DMS79 (cell line): ENCODE results near the gene CD58.
"Not testable (repeated sequence)": the region's sequence is repeated elsewhere in the genome, so short reads cannot be mapped to it uniquely, and the experiment has no call there.

ENCODE experiments used
- DNase-seq: peaks from one replicate; lab custom pipeline; 2025; lab: John Stamatoyannopoulos, UW

CD58 gene

DNA sequence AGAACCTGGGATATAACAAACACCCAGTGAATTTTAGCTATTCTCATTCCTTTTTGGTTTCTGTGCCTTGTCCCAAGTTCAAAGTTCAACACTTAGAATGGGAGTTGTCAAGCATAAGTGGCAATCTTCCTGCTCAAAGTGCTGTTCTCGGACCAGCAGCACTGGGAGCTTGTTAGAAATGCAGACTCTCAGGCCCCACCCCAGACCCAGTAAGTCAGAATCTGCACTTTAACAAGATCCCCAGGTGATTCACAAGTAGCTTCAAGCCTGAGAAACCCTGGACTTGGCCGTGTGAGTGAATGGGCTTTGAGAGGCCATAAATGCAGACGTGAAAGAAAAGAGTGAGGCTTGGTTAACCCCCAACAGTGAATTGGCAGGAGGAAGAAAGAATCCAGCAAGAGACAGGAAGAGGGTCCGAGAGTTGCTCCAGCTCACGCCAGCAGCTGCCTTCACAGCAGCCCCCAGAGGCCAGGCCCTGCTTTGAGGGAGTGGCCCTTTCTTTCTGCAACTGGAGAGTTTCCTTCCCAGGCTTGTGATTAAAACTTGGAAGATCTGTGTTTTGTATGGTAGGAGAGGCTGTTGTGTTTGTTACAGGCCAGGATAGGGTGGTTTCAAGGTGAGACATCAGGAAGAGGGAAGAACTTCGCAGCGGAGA is 21.3 kb upstream of the CD58 start:
- DNase-seq = not testable (repeated sequence)

DNA sequence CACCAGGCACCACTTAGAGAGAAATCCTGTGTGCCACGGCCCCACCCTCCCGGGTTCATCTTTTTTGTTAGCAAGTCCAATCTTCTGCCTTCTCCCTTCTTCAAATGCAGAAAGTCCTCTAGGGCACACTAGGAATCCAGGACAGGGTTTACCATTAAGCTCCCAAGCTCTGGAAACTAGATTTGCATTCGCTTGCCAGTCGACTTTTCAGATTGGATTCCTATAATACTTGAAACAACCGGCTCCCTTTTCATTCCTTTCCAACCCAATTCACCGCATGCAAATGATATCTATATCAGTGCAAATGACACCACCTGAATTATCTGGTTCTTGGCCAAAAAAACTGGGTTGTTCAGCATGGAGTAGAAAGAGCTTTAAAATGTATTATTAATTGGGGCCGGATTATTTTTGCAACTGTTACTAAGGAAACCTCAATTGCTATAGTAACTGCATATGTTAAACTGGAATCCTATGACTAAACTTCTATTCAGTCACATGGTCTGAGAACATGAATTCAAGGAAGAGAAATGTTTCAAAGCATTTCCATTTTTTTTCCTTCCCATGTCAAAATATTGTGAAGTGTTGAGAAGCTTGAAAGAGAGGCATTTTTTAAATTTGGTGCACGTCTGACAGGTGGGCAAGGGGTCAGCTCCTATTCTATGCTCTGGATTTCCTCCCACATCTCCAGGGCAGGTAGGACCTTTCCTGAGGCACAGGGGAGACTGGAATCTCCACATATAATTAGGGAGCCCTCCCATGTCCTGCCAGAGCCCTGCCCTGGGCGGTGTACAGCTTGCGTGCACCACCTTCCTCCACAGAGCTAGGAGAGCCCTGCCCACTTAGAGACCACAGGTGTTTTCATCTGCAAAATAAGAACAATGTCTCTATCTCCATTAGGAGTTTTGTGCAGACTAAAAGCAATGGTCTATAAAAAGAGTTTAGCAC is 20.5 kb upstream of the CD58 start:
- DNase-seq = not testable (repeated sequence)

DNA sequence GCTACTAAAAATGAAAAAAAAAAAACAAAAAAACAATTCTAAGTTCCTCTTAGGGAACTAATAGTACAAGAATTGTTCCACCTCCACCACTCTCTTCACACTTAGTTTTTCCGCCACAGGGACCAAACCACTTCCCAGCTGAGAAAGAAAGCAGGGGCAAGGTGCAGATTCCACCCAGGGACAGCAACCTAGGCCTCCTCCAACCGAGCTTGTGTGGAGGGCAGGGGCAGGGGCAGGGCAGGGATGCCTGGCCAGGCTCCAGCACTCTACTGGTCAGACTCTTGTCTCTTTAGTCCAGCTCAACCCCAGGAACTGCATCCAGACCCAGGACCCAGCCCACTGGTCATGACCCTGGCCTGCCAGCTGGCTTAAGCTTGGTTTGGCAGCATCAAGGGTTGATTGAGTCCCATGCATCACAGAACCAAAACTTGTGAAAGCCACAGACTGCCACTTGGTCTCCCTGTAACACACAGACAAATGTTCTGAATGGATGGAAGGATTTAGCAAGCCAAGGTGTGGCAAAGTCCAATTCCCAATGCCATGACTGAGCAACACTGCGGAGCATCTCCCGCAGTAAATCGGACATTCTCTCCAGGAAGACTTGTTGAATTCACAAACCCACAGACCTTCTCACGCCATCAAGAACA is 19.7 kb upstream of the CD58 start:
- DNase-seq = not testable (repeated sequence)

DNA sequence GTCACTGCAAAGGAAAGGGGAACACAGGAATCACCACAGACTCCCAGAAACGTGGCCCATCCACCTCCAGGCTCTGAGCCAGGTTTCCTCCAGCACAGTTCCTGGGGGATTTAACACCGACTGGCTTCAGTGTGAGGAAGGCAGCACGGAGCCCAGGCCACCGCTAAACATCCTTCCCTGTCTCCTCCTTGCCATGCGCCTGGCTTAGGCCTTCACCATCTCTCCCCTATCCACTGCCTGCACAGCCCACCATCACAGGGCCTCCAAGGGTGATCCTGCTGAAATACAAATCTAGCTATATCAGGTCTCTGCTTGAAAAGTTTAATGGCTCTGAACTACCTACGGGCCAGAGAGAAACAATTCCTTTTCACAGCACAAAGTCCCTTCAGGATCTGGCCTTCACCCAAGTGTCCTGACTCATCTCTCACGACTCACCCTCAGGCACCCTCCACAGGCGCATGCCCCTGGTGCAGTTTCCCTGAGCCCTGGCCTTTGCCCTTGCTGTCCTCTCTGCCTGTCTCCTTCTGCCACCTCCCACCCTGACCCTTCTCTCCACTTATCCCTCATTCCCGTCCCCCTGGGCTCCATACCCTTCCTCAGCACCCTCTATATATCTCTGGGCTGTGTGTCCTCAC is 18.4 kb upstream of the CD58 start:
- not testable (repeated sequence) for DNase-seq

DNA sequence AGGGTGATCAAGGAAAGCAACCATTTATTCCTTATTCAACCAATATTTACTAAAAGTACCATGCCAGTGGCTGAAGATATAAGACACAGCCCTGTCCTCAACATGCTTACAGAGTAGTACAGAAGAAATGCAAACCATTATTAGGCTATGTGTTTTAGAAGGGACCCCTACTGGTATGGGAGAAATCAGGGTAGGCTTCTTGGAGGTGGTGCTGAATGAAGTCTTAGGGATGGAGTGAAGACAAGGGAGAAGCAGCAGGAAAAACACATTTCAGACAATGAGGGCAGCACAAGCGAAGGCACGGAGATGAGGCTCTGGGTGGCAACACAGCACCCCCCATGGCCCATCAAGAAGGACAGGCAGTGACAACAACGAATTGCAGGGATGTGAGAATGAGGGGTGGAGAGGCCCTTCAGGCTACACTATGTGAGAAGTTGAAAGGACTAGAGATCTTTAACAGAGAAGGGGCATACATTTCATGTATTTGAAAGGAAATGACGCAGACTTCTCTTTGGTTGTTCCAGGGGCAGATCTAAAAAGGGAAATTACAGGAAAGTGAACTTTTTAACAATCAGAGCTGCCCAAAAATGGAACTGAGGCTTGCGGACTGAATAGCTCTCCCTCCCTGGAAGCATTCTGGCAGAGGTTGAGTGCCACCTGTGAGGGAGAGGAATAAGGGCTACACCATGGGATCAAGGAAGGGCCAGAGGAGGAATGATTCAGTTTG is 16.8 kb upstream of the CD58 start:
- no peak for DNase-seq

DNA sequence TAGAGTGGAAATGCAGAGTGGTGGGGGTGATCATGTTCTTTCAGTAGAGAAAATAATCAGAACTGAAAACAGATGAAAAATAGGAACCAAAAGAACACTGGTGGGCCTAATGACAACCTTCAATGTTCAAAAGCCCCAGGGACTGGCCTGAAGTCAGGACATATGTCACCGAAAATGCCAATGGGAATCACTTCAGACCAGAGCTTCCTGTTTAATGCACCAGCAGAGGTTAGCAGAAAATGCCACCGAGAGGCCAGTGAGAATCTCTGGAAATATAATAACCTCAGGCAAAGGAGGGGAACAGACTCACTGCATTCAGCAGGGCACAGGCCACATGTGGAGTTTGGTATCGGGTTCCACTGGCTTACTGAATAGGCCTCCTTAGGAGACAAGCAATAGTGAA is 15.9 kb upstream of the CD58 start:
- no peak for DNase-seq

DNA sequence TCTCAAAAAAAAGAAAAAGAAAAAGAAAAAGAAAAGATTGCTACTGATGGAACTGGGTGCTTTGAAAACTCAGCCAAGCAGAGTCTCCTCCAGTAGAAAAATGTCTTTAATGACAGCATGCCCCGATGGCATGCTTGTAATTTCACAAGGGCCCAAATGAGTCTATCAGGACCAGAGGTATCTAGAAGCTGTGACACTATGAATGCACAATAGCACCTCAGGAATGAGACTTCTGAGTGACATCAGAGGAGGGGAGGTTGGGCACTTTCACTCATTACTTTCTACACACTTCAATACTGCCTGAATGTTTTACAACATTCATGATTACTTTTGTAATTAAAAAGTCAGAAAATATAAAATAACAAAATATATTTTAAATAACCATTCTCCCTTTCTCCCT is 15.1 kb upstream of the CD58 start:
- no peak for DNase-seq

DNA sequence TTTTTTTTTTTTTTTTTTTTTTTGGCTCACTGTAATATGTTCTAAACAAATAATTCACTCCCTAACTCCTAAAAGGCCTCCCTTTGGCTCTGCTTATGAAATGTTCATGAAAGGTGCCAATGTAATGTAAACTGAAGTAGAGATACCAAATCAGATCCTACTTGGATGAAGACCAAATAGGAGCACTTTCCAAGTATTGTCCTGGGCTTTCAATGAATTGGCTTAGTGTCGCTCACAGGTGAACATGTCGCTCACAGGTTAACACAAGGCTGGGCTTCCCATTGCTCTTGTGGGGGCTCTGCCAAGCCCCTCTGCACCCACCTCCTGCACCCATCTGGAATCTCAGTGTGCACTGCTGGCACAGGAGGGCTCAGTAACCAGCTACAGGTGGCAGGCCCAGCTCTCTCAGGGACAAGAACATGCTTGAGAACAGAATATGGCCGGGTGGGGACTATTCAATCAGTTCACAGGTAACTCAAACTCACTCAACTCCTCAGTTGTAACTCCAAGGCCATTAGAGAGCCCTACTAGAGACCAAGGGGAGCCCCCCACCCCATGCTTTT is 10.6 kb upstream of the CD58 start:
- no peak for DNase-seq

DNA sequence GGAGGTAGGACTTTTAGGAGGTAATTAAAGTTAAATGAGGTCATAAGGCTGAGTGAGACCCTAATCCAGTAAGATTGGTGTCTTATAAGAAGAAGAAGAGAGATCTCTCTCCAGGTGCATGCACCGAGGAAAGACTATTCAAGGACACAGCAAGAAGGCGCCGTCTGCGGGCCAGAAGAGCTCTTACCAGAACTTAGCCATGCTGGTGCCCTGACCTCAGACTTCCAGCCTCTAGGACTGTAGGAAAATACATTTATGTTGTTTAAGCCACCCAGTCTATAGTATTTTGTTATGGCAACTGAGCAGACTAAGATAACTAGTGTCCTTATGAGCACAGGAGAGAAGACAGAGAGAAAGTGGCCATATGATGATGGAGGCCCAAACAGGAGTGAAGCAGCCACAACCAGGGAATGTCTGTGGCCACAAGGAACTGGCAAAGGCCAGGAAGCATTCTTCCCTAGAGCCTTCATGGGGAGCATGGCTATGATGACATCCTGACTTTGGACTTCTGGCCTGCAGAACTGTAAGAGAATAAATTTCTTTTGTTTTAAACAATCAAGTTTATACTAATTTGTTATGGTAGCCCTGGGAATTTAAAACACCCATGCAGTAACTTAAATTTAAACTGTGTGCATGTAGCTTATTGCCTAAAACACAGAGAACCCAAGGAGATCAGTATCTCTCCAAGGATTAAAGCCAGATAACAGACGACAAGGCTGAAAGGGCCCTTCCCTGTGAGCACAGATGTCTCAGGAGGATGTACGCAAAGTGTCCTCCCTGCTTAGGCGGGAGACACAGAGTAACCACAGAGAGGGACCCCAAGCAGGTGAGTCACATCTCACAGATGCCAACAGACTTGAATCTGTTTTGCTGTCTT is 9.9 kb upstream of the CD58 start:
- no peak for DNase-seq

DNA sequence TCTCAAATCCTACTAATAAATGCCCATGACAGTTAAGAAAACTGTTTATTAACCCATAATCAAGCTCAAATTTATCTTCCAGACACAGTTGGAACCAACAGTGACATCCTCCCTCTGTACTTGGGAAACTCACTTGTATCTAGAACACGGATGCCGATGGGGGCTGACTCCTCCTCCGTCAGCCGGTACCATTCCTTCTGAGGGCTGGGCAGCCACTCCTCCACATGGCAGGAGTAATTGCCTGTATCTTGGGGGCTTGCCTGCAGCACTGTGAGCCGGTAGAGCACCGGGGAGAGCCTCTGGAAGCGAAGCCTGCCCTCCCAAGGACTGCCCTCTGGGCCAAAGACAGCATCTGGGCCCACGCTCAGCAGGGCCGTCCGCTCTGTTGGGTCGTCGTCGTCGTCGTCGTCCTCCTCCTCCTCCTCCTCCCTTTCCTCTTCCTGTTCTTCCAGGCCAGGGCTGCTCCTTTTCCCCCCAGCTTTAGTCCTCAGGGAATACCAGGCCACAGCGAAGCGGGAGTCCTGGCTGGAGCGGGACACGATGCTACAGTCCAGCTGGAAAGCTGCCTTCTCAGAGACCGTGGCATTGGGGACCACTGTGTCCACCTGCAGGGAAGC is 8.5 kb upstream of the CD58 start:
- no peak for DNase-seq

DNA sequence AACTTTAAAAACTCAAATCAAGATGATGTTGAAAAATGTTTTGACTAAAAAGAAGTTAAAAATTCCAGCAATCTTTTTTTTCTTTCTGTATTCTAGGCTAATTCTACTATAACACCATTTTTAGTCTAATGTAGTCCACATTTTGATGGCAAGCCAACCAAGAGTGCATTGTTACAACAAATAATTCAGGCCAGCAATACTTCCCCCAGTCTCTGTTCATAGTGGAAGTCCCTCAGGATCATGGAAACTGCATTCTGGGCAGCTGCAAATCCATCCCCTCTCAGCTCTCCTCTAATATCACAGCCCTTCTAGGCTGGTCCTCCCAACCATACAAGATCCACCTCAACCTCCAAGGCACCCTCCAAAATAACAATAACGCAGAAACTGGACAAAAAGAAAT is 7.8 kb upstream of the CD58 start:
- no peak for DNase-seq

DNA sequence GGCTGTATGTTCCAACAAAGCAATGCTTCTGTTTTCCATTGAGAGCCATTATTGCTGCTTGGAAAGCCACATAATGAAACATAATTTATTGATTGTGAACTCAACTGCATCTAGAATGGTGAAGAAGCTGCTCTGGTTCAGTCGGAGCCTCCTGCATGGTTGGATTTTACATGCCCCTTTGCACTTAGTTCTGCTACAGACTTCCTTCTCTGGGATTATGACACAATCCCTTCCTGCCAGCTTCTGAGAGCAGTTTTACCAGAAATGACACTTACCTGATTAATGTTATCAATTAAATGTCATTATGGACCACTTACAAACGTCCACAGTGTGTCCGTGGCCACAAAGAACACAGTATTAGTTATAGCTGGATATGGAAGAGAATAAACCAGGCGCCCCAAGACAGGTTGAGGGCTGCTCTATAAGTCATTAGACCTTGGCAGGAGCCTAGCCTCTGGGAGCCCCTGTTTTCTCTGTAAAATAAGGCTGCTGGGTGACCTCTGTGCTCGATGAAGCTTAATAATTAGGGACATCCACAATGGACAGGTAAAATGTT is 7.0 kb upstream of the CD58 start:
- DNase-seq = no peak

DNA sequence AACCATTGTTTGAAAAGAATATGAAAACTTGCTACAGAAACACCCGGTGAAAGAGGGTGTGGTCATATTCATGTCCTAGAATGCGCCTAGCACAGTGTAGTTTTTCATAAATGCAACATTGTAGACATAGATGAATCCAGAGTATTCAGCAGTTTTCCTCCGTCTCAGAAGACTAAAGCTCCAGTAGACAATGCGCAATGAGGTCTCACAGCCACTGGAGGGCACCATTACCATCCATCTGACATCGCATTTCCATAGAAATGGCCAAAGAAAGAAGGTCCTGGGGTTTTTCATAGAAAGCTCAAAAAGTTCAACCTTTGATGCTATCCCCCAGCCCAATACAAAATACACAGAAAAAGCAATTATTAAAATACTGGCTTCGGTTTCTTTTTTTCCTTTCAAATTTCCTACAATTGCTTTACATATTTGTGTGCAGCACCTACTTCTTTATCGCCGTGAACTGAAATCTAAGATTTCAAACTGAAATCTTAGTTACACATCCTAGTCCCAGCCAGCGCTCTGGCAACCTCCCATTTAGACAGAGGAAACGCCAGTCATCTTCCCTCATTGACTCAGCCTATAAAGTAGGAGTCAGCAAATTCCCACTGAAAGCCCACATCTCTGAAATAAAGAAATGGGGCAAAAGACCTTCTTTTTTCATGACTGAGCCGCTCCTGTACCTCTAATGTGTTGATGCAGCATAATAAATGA is 3.9 kb upstream of the CD58 start:
- DNase-seq = peak; percentile 6

DNA sequence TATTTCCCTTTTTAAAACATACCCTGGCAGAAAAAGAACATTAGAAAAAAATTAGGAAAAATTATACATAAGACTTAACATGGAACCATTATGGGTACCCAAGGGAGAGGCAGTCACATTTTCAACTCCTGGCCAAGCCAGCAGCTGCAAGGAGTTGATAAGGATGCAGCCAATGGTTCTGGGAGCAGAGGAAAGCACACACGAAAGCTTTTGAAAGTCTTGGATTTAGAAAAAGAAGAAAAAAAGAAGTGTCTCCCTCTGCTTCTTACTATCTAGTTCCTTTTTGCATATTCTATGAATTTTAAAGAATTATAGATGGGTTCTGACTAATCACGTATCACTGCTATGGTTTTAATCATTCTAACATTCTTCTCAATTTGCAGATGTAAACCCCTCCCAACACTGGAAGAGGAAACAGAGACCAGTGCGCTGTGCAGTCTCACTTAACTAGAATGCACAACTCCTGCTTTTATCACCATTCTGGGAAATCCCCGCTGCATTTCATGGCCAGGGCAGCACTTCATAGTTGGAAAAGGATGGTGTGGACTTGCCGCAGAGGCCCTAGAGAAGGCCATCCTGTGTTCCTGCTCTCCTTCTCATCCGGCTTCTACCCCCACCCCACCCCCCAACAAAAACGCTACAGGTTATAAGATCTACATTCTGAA is 2.7 kb upstream of the CD58 start:
- DNase-seq = no peak

DNA sequence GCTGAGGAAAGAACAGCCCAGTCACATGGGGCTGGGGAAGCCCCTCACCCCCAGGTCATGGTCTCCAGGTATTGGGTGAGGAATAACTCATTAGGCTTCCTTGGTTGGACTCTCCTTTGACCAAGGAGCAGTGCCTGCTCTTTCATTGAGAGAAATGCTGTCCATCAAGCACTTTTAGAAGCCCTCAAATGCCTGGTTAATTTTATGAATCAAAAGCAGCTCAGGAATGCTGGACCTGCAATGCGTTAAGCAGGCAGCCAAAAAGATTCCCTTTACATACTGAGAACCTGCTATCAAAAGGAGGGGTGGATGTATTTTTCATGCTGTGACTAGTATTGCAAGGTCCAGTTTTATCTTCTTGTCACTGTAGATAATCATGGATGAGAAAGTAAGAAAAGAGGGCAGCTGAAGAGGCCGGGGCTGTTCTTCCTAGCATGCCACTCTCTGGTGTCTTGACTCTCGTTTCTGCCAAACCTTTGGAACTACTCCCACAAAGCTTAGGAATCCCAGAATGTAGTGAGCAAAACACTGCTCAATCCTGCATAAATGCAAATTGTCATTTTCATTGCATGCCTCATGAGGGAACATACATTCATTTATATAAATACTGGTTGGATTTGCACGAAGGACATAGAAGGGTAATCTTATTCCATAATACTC is 2.1 kb upstream of the CD58 start:
- no peak for DNase-seq

DNA sequence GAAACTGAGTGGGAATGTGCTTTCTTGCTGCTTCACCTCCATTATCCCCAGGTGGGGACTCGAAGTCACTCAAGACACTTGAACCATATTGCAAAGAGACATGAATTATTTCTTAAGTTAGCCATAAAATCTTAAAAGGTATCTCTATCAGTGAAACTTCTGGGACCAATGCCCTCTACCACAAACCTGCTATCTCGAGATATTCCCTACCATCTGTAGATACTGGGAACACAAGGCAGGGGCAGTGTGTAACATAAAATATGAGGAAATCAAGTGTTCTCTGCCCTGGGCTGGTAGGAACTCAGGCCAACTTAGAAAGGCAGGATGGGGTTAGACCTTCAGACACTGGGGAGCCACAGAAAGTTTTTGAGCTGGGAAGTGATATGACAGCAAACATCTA is 1.3 kb upstream of the CD58 start:
- DNase-seq = no peak

DNA sequence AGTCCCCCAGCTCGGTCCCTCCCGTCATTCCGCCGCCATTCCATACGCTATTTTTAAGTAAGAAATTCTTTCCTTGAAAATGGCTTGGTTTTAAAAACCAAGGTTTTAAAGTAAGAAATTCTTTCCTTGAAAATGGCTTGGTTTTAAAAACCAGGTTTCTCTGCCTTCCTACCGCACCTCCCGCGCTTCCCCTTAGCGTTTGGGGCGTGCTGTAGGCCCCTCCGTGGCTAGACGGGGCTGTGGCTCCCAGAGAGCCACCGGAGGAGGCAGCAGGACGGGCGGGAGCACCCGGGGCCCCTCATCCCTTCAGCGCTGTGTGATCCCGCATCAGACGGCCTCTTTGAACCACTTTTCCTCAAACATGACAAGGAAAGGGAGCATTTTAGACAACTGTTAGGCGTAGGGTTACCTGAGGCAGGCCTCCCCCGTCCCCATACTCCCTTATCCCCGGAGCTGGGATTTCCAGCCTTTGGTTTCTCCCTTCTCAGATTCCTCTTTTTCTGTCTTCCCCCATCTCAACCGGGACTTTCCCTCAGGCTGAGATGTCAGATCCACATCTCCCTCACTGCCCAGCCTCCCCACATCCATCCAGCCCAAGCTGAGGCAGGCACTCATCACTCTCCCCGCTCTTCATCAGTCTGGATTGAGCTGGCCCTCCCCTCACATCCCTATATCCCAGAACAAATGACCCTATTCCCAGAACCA is 541 bp upstream of the CD58 start:
- DNase-seq = no peak
